K562 (cell line): ENCODE measurements around the gene QPRT. TPM values are rescaled to one million over a fixed set of nuclear protein-coding genes. Genes with fewer than 3 reads are reported as not detected.

Experiments
- ATAC-seq: fragments of 200-7000 bp; cut with Tn5 transposase; 3 replicates; pipeline ENCODE4 v1.9.1; 2020; ENCODE audit warnings: moderate library complexity
- BruUV-seq: library from RNA; stranded (reverse); fragments of 400-500 nt; replicated peaks from 2 replicates; lab custom pipeline; 2021; lab: Mats Ljungman, UMichigan
- CTCF ChIA-PET: fragments of 300-600 bp; formaldehyde crosslinking; extraction: SDS; loops from one replicate; lab custom pipeline; 2021; ENCODE audit warnings: low intra/inter-chr PET ratio; lab: Yijun Ruan, JAX
- POLR2A ChIA-PET: fragments of 300-600, 350-650 bp; sonication (Branson Sonifier 250); formaldehyde crosslinking; extraction: SDS; loops from one replicate; lab custom pipeline; 2021; ENCODE audit warnings: antibody characterized with exemption, inconsistent platforms; lab: Yijun Ruan, JAX
- DNase-seq, 4 experiments: peaks; one replicate each; pipeline versions ENCODE4 v3.0.0 to v3.0.0-alpha.2; 2011 to 2018; ENCODE audit warnings: low spot score in 3 of 4, mixed read lengths in 3 of 4; ENCODE audit errors: extremely low read depth in 1 of 4
- FAIRE-seq: peaks from 2 replicates; lab custom pipeline; 2011; peaks lifted over from hg19 to GRCh38; lab: Jason Lieb, UNC
- H2AFZ ChIP-seq: 2 replicates; pipeline ENCODE4 v1.6.0; 2011; ENCODE audit warnings: low read depth, low read length, control low read depth, inconsistent platforms
- H3K27ac ChIP-seq: fragments of 200-600 bp; 3 replicates; pipeline ENCODE4 v1.8.0; 2011; ENCODE audit warnings: low read depth, mild to moderate bottlenecking, control low read depth, inconsistent platforms, low read length, moderate library complexity, mixed read lengths; ENCODE audit errors: extremely low read depth
- H3K27me3 ChIP-seq, 2 experiments: fragments of 300-600 bp in 1 of 2; 2 replicates in 1 of 2; 3 replicates in 1 of 2; pipeline versions ENCODE4 v1.6.0 to v1.8.0; 2011; ENCODE audit warnings: inconsistent platforms in 2 of 2, low read length in 2 of 2, mild to moderate bottlenecking in 1 of 2, mixed read lengths in 1 of 2, moderate library complexity in 1 of 2; ENCODE audit not compliant: control insufficient read depth in 2 of 2, insufficient read depth in 2 of 2
- H3K36me3 ChIP-seq: fragments of 300-600 bp; 3 replicates; pipeline ENCODE4 v1.8.0; 2011; ENCODE audit warnings: mild to moderate bottlenecking, low read length, inconsistent platforms; ENCODE audit not compliant: control insufficient read depth, insufficient read depth
- H3K4me1 ChIP-seq, 2 experiments: fragments of 200-600 bp in 1 of 2; replicated peaks in 1 of 2; 2 replicates in 1 of 2; 3 replicates in 1 of 2; pipeline versions ENCODE4 v1.5.1 to v1.8.0; 2011; ENCODE audit warnings: inconsistent platforms in 2 of 2, low read length in 2 of 2, mild to moderate bottlenecking in 1 of 2, mixed read lengths in 1 of 2, moderate library complexity in 1 of 2; ENCODE audit not compliant: control insufficient read depth in 2 of 2, insufficient read depth in 2 of 2
- H3K4me2 ChIP-seq: 2 replicates; pipeline ENCODE4 v1.6.1; 2011; ENCODE audit warnings: low read length, control low read depth, inconsistent platforms, mixed read lengths; ENCODE audit not compliant: insufficient read depth
- H3K4me3 ChIP-seq: fragments of 200-600 bp; sonication (generic), shearing (Covaris generic); 2 replicates; pipeline ENCODE4 v1.5.1; 2016; ENCODE audit warnings: control low read depth, inconsistent platforms
- H3K79me2 ChIP-seq: fragments of 200-600 bp; 3 replicates; pipeline ENCODE4 v1.8.0; 2011; ENCODE audit warnings: low read length, inconsistent platforms; ENCODE audit not compliant: control insufficient read depth, insufficient read depth
- H3K9ac ChIP-seq, 2 experiments: 2 replicates each; pipeline versions ENCODE4 v1.6.0 to v1.6.1; 2011; ENCODE audit warnings: low read depth in 2 of 2, low read length in 2 of 2, control low read depth in 1 of 2, inconsistent platforms in 1 of 2, mild to moderate bottlenecking in 1 of 2, mixed read lengths in 1 of 2; ENCODE audit not compliant: insufficient read depth in 1 of 2
- H3K9me1 ChIP-seq: one replicate; pipeline ENCODE4 v1.6.0; 2011; ENCODE audit warnings: inconsistent platforms, mild to moderate bottlenecking, low read length, moderate library complexity; ENCODE audit not compliant: control insufficient read depth, insufficient read depth
- H3K9me3 ChIP-seq: replicated peaks from 2 replicates; pipeline ENCODE4 v1.5.1; 2011; ENCODE audit warnings: low read depth, low read length, inconsistent platforms; ENCODE audit not compliant: control insufficient read depth, insufficient read depth
- H4K20me1 ChIP-seq: replicated peaks from 2 replicates; pipeline ENCODE4 v1.6.1; 2011; ENCODE audit warnings: low read length, inconsistent platforms, mixed read lengths; ENCODE audit not compliant: control insufficient read depth, insufficient read depth
- DDX20 ChIP-seq: fragments of 450-650 bp; IDR thresholded peaks from 2 replicates; pipeline ENCODE4 v1.6.1; 2016; ENCODE audit warnings: missing genetic modification characterization, low read depth, mild to moderate bottlenecking, missing compliant biosample characterization, moderate library complexity
- DPF2 ChIP-seq: fragments of 450-650 bp; IDR thresholded peaks from 2 replicates; pipeline ENCODE4 v1.6.1; 2016
- FOXA3 ChIP-seq, 2 experiments: fragments of 450-650 bp in 1 of 2; sonication (generic) in 1 of 2; formaldehyde crosslinking; IDR thresholded peaks in 1 of 2; conservative IDR thresholded peaks in 1 of 2; 2 replicates each; pipeline versions ENCODE4 v1.4.0 to v1.8.0; 2020 to 2022; ENCODE audit warnings: mild to moderate bottlenecking in 2 of 2, missing genetic modification reagents in 1 of 2
- MTA1 ChIP-seq: fragments of 450-650 bp; IDR thresholded peaks from 2 replicates; pipeline ENCODE4 v1.6.1; 2017; ENCODE audit warnings: borderline replicate concordance
- MTA3 ChIP-seq: fragments of 450-650 bp; formaldehyde crosslinking; IDR thresholded peaks from 2 replicates; pipeline ENCODE4 v1.6.1; 2017; ENCODE audit warnings: mild to moderate bottlenecking, borderline replicate concordance
- NFIC ChIP-seq: fragments of 450-650 bp; IDR thresholded peaks from 2 replicates; pipeline ENCODE4 v1.6.1; 2017; ENCODE audit warnings: mild to moderate bottlenecking, inconsistent platforms
- NR1H2 ChIP-seq: sonication (generic); formaldehyde crosslinking; IDR thresholded peaks from 2 replicates; pipeline ENCODE4 v1.4.0; 2020; ENCODE audit warnings: mild to moderate bottlenecking, missing genetic modification reagents
- SREBF1 ChIP-seq: fragments of 150-350 bp; IDR thresholded peaks from 2 replicates; pipeline ENCODE4 v1.6.1; 2014; ENCODE audit warnings: antibody characterized with exemption, low read depth, low read length, borderline replicate concordance
- TAF1 ChIP-seq: IDR thresholded peaks from 2 replicates; pipeline ENCODE4 v1.6.1; 2011; ENCODE audit warnings: mild to moderate bottlenecking, low read length, moderate library complexity; ENCODE audit not compliant: insufficient read depth, control insufficient read depth, severe bottlenecking; ENCODE audit errors: extremely low read depth
- ZBTB2 ChIP-seq: fragments of 450-650 bp; IDR thresholded peaks from 2 replicates; pipeline ENCODE4 v1.6.1; 2016; ENCODE audit warnings: antibody characterized with exemption
- ZC3H4 ChIP-seq: sonication (generic); formaldehyde crosslinking; IDR thresholded peaks from 2 replicates; pipeline ENCODE4 v1.9.0; 2021; ENCODE audit warnings: missing genetic modification reagents, borderline replicate concordance
- ZNF146 ChIP-seq: IDR thresholded peaks from one replicate; pipeline ENCODE4 v1.6.1; 2018; ENCODE audit warnings: missing compliant biosample characterization; ENCODE audit not compliant: unreplicated experiment
- ZNF324 ChIP-seq: fragments of 250-450 bp; sonication (Bioruptor Pico); IDR thresholded peaks from 2 replicates; pipeline ENCODE4 v1.4.0; 2020; ENCODE audit warnings: mild to moderate bottlenecking
- ZNF830 ChIP-seq: fragments of 250-450 bp; sonication (Bioruptor Pico); IDR thresholded peaks from 2 replicates; pipeline ENCODE4 v1.5.0; 2021; ENCODE audit warnings: mild to moderate bottlenecking
- WGBS: fragments of 100-300 bp; shearing (Covaris generic); methylation state at CpG from one replicate; pipeline ENCODE4 v1.1.6; 2016; ENCODE audit warnings: low coverage, mixed read lengths; ENCODE audit not compliant: insufficient coverage; ENCODE audit errors: missing lambda C conversion rate; 5-methylcytosine and 5-hydroxymethylcytosine counted together
- in situ Hi-C: fragments of 300-500 bp; cut with MboI; formaldehyde crosslinking; loops from 4 replicates; pipeline ENCODE4 v1.15.0; 2018; ENCODE audit warnings: inconsistent platforms, mixed read lengths
- intact Hi-C: fragments of 100-400 bp; cut with micrococcal nuclease; formaldehyde crosslinking; loops from 2 replicates; pipeline ENCODE4 v1.14.2; 2022
- polyA plus RNA-seq, 8 experiments: library from polyadenylated mRNA; depleted of rRNA in 4 of 8; stranded (reverse) in 5 of 8; unstranded in 3 of 8; fragments of >200 nt; fragmentation: Nextera tagmentation in 2 of 8; fragmentation: Illumina TruSeq in 1 of 8; extraction: Ambion mirVana in 2 of 8; extraction: Trizol in 1 of 8; gene quantifications; 2 replicates each; pipeline versions ENCODE4 v1.2.1 to v1.2.3, GENCODE V29; 2011 to 2014; ENCODE audit warnings: inconsistent platforms in 1 of 8, missing spikeins in 1 of 8
- total RNA-seq, 7 experiments: library from RNA; depleted of rRNA in 6 of 7; stranded (reverse); fragments of >200 nt in 6 of 7; fragmentation: Illumina TruSeq in 2 of 7; extraction: Trizol in 2 of 7; gene quantifications; 2 replicates each; pipeline versions ENCODE4 v1.2.1 to v1.2.3, GENCODE V29; 2011 to 2021; ENCODE audit warnings: low replicate concordance in 1 of 7
- TF ChIP-seq, protein P1 (sequence below): fragments of 150-350 bp; conservative IDR thresholded peaks from 2 replicates; pipeline ENCODE4 v1.6.1; 2014; ENCODE audit warnings: low read length

The QPRT gene
- total and polyA plus RNA-seq, 9 of the 15 experiments (the other 6 are each of a cell fraction or from before 2014, with no cell fraction given): 7.7 to 112 (median 64.1) TPM

DNA sequence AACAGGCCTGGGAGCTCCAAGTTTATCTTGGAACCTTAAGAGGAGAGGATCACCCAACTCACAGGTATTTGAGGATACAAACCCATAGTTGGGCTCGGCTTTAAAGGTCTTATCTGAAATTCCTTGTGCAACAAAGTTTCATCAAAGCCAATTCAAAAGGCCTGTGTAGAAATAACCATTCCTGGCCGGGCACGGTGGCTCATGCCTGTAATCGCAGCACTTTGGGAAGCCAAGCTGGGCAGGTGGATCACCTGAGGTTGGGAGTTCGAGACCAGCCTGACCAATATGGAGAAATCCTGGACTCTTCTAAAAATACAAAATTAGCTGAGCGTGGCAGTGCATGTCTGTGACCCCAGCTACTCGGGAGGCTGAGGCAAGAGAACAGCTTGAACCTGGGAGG, 38.1 kb downstream of the QPRT start (continued):
- TF ChIP-seq ZNF324: no peak
- TF ChIP-seq DDX20 (tag): no peak
- no peak for TF ChIP-seq FOXA3 (CRISPR knock-in tag; conservative IDR thresholded peaks at IDR 0.05 in 1 of 2, IDR thresholded peaks at IDR 0.05 in 1 of 2)
- TF ChIP-seq SREBF1: no peak
- TF ChIP-seq, protein P1, sequence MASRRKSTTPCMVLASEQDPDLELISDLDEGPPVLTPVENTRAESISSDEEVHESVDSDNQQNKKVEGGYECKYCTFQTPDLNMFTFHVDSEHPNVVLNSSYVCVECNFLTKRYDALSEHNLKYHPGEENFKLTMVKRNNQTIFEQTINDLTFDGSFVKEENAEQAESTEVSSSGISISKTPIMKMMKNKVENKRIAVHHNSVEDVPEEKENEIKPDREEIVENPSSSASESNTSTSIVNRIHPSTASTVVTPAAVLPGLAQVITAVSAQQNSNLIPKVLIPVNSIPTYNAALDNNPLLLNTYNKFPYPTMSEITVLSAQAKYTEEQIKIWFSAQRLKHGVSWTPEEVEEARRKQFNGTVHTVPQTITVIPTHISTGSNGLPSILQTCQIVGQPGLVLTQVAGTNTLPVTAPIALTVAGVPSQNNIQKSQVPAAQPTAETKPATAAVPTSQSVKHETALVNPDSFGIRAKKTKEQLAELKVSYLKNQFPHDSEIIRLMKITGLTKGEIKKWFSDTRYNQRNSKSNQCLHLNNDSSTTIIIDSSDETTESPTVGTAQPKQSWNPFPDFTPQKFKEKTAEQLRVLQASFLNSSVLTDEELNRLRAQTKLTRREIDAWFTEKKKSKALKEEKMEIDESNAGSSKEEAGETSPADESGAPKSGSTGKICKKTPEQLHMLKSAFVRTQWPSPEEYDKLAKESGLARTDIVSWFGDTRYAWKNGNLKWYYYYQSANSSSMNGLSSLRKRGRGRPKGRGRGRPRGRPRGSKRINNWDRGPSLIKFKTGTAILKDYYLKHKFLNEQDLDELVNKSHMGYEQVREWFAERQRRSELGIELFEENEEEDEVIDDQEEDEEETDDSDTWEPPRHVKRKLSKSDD: no peak

DNA sequence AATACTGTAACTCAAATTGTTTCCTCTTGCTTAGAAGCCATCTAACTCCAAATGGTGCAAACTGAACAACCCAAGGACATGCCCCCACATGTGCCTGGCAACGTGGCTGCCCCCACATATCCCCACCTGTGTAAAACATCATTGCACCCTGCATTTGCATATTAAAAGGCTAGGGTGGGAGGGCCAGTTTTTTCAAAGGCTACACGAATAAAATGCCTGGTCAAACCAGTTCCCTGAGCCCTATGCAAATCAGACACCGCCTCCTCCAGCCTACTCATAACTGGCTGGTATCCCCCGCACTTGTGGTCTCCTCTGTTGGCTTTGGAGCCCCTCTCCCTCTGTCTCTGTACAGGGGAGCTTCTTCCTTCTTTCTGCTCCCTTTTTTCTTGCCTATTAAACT, 40.1 kb downstream of the QPRT start:
- CTCF ChIA-PET: no interaction called here
- intact Hi-C loops: no loop called here
- POLR2A ChIA-PET: no interaction called here

More for the DNA sequence above, 40.1 kb downstream of the QPRT start:
- no peak for ATAC-seq
- in situ Hi-C loops: no loop called here
- no peaks in the 10 kb centered on the region for H3K9me1 ChIP-seq
- TF ChIP-seq DPF2: no peak
- no peak for TF ChIP-seq ZBTB2
- TF ChIP-seq MTA3: no peak
- TF ChIP-seq NR1H2 (CRISPR knock-in tag): no peak
- TF ChIP-seq TAF1: no peak
- TF ChIP-seq ZNF146 (CRISPR knock-in tag): no peak
- TF ChIP-seq MTA1: no peak
- no peak for TF ChIP-seq ZNF830 (CRISPR knock-in tag)
- no peak for TF ChIP-seq ZC3H4 (CRISPR knock-in tag)
- no peak for TF ChIP-seq NFIC
- no peaks in the 10 kb centered on the region for H3K36me3 ChIP-seq
- no peaks in the 10 kb centered on the region for H3K9me3 ChIP-seq
- H3K4me1 ChIP-seq: no peaks in the 10 kb centered on the region; a peak in 1 of 5 replicates
- no peak for FAIRE-seq
- BruUV-seq: no TSS peak
- no peak overlapping the region for H3K4me2 ChIP-seq
- H3K4me3 ChIP-seq: no peak overlapping the region
- H4K20me1 ChIP-seq: no peaks in the 10 kb centered on the region
- H3K9ac ChIP-seq: no peak overlapping the region
- H2AFZ ChIP-seq: no peak overlapping the region
- H3K79me2 ChIP-seq: no peaks in the 10 kb centered on the region
- H3K27me3 ChIP-seq: no peaks in the 10 kb centered on the region
- 26% methylated on average over 3 of the region's 4 CpGs for WGBS
- DNase-seq: no peak
- H3K27ac ChIP-seq: no peak overlapping the region
